GM19463 (cell line): Measurements from ENCODE around the gene AK6.
A peak's percentile ranks its signal among the peaks of the same experiment; 100 is the strongest.
"Not testable (repeated sequence)": the region's sequence is repeated elsewhere in the genome, so short reads cannot be mapped to it uniquely, and the experiment has no call there.

Experiments
- ATAC-seq: cut with Tn5 transposase; IDR thresholded peaks from one replicate; pipeline ENCODE4 v1.9.1; 2021; ENCODE audit warnings: mild to moderate bottlenecking, moderate library complexity; ENCODE audit not compliant: unreplicated experiment

Gene AK6

DNA sequence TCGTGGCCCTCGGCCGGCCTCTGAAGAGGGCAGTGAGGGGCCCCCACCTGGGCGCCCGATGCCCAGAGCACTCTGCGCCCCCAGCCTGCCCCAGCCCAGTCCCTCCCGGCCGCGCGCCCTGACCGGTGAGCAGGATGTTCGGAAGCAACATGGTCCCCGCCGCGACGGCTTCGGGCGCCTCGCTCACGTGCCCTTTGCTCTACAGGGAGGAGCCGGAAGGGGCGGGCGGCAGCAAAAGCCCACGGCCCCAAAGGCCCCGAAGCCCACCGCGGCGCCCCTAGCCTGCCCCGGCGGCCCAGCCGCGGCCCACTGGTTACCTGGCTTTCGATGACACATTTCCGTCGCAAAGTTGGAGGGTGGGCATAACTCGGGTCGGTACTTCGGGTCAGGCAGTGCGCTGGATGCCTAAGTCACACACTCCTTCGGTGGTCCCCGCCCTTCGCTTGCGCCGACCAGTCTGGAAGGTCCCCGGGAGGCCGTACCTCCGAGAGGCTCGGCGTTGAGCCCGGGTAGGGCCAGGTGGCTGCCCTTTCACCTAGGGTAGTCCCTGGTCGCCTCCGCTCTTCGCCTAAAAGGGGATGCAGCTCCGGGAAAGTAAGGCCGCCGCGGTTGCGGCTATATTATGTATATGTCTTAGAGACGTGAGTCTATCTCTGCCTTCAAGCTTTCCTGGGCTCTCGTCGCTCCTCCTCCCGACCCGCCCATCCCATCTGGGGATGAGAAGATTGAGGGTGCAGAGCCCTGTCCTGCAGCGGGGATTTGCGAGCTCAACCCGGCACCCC lies at the start of gene AK6, which contains the start of the genes RAD17 and TAF9:
AK6 (minus strand) TSS at position 181 of the 782 bp plus-strand sequence; CDS start at position 151, 30 bp downstream.
RAD17 (plus strand) TSS at position 479 of the 782 bp plus-strand sequence. CDS start 2,391 bp downstream, outside the sequence.
TAF9 (minus strand) TSS at position 181 of the 782 bp plus-strand sequence. CDS start 3,783 bp downstream, outside the sequence.
- ATAC-seq = peak; percentile 91

DNA sequence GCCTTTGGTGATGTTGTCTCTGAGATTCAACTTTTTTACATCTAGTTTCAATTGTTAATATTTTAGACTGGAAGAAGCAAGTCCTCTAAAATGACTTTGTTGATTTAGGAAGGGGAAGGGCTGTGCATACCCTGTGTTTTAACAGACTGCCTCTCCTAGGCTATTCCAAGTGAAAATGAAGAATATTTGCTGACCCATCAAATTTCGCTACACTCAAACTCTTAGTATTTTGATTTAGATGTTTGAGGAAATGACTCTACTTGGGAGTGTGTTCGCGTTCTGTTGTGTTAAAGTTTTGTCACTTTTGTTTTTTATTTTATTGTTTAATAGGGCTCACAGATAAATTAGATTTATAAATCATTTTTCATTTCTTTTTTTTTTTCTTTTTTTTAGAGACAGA lies 49.2 kb upstream of the AK6 start:
- no peak for ATAC-seq

DNA sequence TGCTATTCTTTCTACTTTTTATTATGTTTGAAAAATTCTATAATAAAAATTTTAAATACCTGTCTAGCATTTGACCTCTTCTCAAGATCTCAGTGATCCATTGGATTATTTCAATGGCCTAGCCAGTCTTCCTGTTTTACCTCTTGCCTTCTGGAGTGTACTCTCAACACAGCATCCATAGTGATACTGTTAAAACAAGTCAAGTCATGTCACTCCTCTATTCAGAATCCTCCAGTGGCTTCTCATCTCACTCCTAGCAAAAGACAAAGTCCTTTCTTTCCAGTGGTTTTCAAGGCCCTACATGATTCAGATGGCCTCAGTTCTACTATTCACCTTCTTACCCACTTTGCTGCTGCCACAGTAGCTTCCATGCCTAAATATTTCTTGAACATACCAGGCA lies 47.4 kb upstream of the AK6 start:
- no peak for ATAC-seq

DNA sequence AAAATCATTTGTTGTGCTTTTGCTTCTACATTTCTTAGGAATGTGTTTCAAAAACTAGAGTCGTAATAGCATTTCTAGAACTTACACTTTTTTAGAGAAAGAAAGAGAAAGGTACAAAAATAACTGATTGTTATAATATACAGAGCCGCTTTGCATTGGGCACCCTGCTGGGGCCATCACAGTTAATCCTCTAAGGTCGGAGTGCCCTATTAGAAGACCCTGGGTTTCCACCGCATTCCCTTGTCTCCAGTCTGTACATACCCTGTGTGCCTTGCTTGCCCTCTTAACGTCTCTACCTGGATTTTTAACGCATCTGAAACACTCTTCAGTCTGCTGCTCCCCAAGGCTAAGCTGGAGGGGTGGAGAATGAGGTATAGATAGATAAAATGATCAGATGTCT lies 46.9 kb upstream of the AK6 start:
- ATAC-seq = no peak

DNA sequence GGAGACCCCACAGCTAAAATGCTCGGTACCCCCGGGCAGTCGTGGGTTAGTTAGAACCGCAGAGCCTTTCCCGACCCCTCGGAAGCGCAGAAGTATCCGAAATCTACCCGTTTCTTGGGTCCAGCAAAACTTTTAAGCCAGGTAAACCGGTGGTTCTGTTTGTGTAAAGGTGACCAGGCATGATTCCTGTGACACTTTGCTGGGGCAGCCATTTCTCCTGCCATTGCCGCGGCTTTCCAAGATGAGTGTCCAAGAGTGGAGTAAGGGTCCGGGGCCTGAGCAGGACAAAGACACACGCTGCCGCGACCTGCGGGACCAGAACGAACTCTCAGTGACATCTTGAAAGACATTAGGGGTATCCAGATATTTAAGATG lies 46.3 kb upstream of the AK6 start:
- ATAC-seq = no peak

GRCh38 chr5:69414885-69415583 lies 45.7 kb upstream of the AK6 start, which contains the start of gene MARVELD2:
MARVELD2 (plus strand) TSS chr5:69415116; CDS start chr5:69419386, 4,270 bp downstream.
- ATAC-seq = peak; percentile 87

DNA sequence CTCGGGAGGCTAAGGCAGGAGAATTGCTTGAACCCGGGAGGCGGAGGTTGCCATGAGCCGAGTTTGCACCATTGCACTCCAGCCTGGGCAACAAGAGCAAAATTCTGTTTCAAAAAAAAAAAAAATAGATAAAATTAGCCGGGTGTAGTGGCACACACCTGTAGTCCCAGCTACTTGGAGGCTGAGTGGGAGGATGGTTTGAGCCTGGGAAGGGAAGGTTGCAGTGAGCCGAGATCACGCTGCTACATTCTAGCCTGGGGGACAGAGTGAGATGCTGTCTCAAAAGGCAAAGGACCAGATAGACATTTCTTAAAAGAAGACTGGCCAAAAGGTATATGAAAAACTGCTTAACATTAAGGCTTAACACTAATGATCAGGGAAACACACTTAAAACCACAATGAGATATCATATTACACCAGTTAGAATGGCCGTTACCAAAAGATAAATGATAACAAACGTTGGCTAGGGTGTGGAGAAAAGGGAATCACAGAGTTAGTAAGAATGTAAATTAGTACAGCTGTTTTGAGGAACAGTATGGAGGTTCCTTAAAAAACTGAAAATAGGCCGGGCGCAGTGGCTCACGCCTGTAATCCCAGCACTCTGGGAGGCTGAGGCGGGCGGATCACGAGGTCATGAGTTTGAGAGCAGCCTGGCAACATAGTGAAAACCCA lies 35.5 kb upstream of the AK6 start:
- ATAC-seq = no peak

DNA sequence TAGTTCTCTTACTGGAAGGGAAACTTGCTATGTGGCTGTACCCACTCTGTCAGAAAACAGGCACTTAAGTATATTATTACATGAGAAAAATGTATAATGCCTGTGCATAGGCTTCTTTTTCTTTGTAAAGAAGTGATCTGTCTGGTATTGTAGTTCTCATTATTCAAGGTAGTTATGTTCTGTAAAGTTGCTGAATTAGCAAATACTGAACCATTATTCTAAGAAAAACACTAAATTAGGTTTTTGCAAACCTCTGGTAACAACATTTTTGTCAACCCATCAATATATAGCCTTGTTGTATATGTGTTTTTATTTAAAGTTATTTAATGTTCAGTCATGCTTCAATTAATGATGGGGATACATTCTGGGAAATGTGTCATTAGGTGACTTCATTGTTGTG lies 9.1 kb upstream of the AK6 start:
- ATAC-seq = no peak

- ATAC-seq = peak; percentile 79
Observed at GRCh38 chr5:69374911-69375446, 5.7 kb upstream of the AK6 start.

DNA sequence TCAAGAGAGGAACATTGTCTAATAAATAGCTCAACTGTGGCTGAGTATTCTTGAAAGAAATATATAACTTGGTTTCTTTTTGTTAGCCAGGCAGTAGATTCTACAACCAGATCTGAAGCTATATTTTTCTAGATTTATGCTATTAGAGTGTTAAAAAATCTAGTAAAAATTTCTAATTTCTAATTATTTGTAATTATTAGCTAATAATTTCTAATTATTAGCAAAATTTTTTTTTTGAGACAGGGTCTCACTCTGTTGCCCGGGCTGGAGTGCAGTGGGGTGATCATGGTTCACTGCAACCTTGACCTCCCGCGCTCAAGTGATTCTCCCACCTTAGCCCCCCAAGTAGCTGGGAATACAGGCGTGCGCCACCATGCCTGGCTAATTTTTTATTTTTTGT lies 3.1 kb upstream of the AK6 start:
- no peak for ATAC-seq

DNA sequence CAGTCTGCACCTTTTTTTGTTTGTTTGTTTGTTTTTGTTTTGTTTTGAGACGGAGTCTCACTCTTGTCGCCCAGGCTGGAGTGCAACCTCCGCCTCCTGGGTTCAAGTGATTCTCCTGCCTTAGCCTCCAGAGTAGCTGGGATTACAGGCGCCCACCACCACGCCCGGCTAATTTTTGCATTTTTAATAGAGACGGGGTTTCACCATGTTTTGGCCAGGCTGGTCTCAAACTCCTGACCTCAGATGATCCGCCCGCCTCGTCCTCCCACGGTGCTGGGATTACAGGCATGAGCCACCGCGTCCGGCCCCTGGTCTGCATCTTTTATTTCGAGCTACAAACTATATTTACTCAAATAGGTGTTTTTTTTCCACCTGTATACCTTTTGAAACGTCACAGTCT lies 1.0 kb upstream of the AK6 start:
- not testable (repeated sequence) for ATAC-seq

GRCh38 chr5:69368458-69369339 lies 621 bp downstream of the AK6 start:
- ATAC-seq = peak; percentile 24

GRCh38 chr5:69367697-69368279 lies 1.5 kb downstream of the AK6 start:
- ATAC-seq = no peak

DNA sequence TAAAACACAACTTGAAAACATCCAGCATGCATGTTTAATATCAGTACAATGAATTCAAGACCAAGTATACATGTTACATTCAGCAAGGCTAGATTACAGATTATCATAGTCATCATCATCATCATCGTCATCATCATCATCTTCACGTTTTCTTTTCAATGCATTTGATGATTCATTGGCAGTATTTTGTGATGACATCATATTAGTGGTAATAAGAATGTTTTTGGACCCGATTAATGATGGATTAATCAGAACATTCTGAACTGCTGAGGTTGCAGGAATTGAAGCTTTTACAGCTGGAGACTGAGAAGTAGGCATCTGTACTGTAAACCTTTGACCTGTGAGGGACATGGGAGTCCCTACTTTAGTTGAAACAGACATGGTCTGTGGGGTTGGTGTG lies 4.5 kb downstream of the AK6 start:
- no peak for ATAC-seq

DNA sequence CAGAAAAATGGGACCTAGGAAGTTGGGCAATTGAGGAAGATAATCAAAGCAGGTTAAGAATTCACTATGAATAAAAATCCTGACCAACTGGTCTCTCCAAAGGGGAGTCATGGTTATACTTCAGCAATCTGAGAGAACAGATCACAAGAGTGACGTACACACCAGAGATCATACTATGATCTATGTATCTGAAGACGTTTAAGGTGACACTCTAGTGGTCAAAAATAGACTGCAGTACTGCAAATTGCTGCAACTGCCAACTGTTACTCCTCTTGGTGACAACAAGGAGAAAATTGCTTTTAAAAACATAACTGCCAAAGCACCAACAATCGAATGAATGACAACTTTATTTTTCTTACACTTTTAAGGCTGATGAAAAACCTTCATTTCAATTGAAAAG lies 4.9 kb downstream of the AK6 start:
- ATAC-seq = no peak

GRCh38 chr5:69360442-69360841 lies 8.9 kb downstream of the AK6 start:
- ATAC-seq = no peak

- no peak for ATAC-seq
Observed at GRCh38 chr5:69359699-69360098, 9.6 kb downstream of the AK6 start.

DNA sequence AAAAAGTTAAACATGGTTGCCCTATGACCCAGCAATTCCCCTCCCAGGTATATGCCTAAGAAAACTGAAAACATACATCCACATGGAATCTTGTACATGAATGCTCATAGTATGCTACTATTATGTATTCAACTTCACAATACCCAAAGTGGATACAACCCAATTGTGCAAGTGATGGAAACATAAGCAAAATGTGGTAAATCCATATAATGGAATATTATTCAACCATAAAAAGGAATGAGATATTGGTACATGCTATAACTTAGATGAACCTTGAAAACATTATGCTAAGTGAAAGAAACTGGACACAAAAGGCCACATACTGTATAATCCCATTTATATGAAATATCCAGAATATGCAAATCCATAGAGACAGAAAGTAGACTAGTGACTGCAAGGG lies 18.7 kb downstream of the AK6 start:
- ATAC-seq = no peak

GRCh38 chr5:69343083-69343482 lies 26.2 kb downstream of the AK6 start:
- no peak for ATAC-seq
